ENCODE measurements around the gene COL9A3. TPM values are rescaled to one million over a fixed set of nuclear protein-coding genes. Genes with fewer than 3 reads are reported as not detected.

Gene COL9A3
- total and polyA plus RNA-seq, 2 of the 8 experiments (the other 6 are each of a cell fraction or from before 2014, with no cell fraction given) = 21.7 to 80.1 TPM

DNA sequence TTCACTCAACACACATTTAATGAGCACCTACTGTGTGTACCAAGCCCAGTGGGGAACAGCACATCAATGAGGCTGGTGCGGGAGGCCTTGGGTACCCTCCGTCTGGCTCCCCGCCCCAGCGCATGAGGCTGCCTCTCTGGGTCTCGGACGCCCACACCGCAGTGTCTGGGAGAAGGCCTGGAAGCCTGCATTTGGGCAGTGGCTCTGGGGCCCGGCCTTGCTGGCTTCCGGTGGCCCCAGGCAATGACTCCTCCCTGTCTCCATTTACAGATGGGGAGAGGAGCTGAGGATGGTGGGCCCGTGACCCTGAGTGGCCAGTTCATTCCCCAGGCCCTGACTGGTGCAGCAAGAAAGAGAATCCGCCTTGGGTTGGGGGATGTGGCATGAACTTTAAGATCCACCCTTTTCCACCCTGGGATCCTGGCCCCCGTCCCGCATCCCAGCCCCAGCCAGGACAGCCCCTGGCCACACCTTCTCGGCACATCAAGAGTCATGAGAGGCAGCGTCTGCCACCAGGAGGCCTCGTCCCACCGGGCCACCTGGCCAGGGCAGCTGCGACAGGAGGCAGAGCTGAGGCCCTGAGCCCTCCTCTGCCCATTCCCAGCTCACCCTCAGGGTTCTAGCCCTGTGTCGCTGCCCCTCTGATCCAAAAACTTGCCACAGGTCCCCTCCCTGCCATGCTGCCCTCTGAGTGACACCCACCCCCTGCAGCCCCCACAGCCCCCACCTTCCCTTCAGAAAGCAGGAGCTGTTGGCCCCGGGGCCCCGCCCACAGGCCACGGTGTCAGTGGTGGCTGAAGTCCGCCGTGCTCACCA is 38.0 kb upstream of the COL9A3 start (continued):
- TF ChIP-seq BCL11A (IDR thresholded peaks at IDR 0.05; ENCODE audit: low read depth in 2 of 2, low read length in 2 of 2) (no peak), TEAD4 (IDR thresholded peaks at IDR 0.05; ENCODE audit: low read depth, low read length) (no peak), RAD21 (IDR thresholded peaks at IDR 0.05 in 1 of 2, conservative IDR thresholded peaks at IDR 0.05 in 1 of 2; ENCODE audit: low read depth in 2 of 2, low read length in 2 of 2) (peak in 1 of 2 experiments; percentile 24; a peak in 1 of 4 replicates), SUZ12 (IDR thresholded peaks at IDR 0.05; ENCODE audit: low read length) (no peak), KDM1A (IDR thresholded peaks at IDR 0.05; ENCODE audit: borderline replicate concordance, low read length) (no peak), RNF2 (IDR thresholded peaks at IDR 0.05; ENCODE audit: borderline replicate concordance, low read depth, low read length, missing control alignments, poor library complexity, severe bottlenecking) (no peak), GTF2F1 (IDR thresholded peaks at IDR 0.05; ENCODE audit: borderline replicate concordance, low read depth, low read length) (no peak), RBBP5 (IDR thresholded peaks at IDR 0.05; ENCODE audit: borderline replicate concordance, low read depth, low read length) (no peak), SIRT6 (IDR thresholded peaks at IDR 0.05; ENCODE audit: low read length) (no peak), PHF8 (conservative IDR thresholded peaks at IDR 0.05; ENCODE audit: low read depth, low read length) (no peak), SP4 (IDR thresholded peaks at IDR 0.05; ENCODE audit: low read length) (no peak), POLR2A (IDR thresholded peaks at IDR 0.05; ENCODE audit: control extremely low read depth in 1 of 2, low read depth in 2 of 2, low read length in 2 of 2) (no peak), SIN3A (conservative IDR thresholded peaks at IDR 0.05 in 1 of 2, IDR thresholded peaks at IDR 0.05 in 1 of 2; ENCODE audit: low read depth in 1 of 2, low read length in 2 of 2) (no peak), TCF12 (IDR thresholded peaks at IDR 0.05; ENCODE audit: low read depth, low read length) (no peak), CHD1 (IDR thresholded peaks at IDR 0.05; ENCODE audit: low read depth, low read length) (no peak), POU5F1 (IDR thresholded peaks at IDR 0.05; ENCODE audit: low read depth, low read length) (no peak), SAP30 (IDR thresholded peaks at IDR 0.05; ENCODE audit: insufficient read depth, insufficient replicate concordance, low read length) (no peak)
- TF ChIP-seq, protein P1, sequence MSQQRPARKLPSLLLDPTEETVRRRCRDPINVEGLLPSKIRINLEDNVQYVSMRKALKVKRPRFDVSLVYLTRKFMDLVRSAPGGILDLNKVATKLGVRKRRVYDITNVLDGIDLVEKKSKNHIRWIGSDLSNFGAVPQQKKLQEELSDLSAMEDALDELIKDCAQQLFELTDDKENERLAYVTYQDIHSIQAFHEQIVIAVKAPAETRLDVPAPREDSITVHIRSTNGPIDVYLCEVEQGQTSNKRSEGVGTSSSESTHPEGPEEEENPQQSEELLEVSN (IDR thresholded peaks at IDR 0.05) = peak; percentile 76
- TF ChIP-seq, protein P2, sequence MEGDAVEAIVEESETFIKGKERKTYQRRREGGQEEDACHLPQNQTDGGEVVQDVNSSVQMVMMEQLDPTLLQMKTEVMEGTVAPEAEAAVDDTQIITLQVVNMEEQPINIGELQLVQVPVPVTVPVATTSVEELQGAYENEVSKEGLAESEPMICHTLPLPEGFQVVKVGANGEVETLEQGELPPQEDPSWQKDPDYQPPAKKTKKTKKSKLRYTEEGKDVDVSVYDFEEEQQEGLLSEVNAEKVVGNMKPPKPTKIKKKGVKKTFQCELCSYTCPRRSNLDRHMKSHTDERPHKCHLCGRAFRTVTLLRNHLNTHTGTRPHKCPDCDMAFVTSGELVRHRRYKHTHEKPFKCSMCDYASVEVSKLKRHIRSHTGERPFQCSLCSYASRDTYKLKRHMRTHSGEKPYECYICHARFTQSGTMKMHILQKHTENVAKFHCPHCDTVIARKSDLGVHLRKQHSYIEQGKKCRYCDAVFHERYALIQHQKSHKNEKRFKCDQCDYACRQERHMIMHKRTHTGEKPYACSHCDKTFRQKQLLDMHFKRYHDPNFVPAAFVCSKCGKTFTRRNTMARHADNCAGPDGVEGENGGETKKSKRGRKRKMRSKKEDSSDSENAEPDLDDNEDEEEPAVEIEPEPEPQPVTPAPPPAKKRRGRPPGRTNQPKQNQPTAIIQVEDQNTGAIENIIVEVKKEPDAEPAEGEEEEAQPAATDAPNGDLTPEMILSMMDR (IDR thresholded peaks at IDR 0.05; ENCODE audit: control extremely low read depth in 1 of 3, insufficient read depth in 1 of 3, low read depth in 1 of 3, low read length in 3 of 3) = peak in 2 of 3 experiments; percentile 30 to 31; a peak in 3 of 4 replicates

Data from H1 (cell line).